NCI-H146 (cell line): ENCODE measurements around the gene CILP.
"Not testable (repeated sequence)": the region's sequence is repeated elsewhere in the genome, so short reads cannot be mapped to it uniquely, and the experiment has no call there.

Source experiments
- DNase-seq: peaks from one replicate; lab custom pipeline; 2025; lab: John Stamatoyannopoulos, UW

The CILP gene, protein sequence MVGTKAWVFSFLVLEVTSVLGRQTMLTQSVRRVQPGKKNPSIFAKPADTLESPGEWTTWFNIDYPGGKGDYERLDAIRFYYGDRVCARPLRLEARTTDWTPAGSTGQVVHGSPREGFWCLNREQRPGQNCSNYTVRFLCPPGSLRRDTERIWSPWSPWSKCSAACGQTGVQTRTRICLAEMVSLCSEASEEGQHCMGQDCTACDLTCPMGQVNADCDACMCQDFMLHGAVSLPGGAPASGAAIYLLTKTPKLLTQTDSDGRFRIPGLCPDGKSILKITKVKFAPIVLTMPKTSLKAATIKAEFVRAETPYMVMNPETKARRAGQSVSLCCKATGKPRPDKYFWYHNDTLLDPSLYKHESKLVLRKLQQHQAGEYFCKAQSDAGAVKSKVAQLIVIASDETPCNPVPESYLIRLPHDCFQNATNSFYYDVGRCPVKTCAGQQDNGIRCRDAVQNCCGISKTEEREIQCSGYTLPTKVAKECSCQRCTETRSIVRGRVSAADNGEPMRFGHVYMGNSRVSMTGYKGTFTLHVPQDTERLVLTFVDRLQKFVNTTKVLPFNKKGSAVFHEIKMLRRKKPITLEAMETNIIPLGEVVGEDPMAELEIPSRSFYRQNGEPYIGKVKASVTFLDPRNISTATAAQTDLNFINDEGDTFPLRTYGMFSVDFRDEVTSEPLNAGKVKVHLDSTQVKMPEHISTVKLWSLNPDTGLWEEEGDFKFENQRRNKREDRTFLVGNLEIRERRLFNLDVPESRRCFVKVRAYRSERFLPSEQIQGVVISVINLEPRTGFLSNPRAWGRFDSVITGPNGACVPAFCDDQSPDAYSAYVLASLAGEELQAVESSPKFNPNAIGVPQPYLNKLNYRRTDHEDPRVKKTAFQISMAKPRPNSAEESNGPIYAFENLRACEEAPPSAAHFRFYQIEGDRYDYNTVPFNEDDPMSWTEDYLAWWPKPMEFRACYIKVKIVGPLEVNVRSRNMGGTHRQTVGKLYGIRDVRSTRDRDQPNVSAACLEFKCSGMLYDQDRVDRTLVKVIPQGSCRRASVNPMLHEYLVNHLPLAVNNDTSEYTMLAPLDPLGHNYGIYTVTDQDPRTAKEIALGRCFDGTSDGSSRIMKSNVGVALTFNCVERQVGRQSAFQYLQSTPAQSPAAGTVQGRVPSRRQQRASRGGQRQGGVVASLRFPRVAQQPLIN

DNA sequence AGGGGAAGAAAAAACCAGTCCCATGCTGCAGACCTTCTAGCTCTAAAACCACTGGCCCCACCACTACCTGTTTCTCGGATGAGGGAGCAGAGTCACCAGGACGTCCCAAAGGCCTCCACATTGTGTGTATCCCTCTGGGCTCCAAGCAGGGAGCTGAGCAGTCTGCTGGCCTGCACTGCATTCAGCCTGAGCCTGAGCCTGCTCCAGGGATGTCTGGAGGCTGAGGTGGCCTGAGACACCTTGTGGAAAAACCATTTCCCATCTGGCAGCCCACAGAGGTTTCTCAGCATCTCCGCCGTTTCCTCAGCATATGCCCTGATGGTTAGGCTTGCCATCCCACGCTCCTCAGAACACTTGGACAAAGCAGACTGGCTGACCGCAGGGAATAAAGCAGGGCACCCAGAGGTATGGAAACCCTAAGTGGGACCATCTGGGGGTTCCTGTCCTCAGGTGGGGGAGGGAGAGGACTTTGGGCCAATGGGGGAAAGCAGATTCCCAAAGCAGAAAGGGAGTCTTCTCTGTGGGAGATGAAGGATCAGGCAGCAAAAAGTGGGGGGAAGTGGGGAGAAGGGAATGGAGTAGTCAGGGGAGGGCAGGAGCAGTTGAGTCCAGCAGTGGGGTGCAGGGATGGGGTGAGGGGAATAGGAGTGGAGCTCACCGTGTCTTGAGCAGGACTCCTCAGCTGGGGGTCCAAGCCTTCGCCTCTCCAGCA is at the start of gene CILP:
CILP (minus strand) TSS at position 704 of the 712 bp plus-strand sequence. CDS start 1,718 bp downstream, outside the sequence.
- DNase-seq: no peak

DNA sequence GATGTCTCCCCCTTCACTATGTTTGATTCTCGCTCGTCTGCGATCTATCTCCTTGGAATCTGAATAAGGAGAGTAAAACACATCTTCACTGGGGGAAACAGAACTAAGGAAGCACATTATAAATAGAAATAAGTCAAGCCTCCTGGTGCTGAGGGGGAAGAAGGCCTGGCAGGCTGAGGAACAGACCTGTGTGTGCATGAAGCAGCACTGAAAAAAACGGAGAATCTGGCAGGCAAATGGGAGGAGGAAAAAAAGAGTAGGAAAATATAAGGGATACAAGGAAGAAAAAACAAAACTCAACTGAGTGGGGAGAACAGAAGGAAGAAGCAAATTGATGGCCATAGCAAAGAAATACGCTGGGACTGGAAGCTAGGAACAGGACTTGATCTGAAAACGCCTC is 49.7 kb upstream of the CILP start:
- DNase-seq: no peak

DNA sequence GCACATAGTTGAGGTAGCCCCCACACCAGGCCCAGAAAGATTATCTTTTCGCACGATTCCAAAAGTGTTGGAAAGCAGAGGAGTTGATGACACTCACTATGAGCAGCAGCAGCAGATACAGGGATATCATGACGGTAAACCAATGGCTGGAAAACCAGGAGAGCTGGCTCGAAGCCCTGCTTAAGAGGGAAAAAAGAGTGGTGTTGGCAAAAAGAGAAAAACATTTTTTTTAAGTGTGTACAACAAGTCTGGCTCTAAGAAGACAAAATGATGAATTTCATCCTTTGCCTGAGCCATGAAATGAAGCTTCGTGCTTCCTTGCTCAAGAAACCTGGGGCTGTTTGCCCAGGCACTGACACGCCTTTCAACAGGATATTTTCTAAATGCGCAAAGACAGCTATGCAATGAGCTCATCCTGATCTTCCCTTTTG is 48.1 kb upstream of the CILP start:
- DNase-seq: no peak

DNA sequence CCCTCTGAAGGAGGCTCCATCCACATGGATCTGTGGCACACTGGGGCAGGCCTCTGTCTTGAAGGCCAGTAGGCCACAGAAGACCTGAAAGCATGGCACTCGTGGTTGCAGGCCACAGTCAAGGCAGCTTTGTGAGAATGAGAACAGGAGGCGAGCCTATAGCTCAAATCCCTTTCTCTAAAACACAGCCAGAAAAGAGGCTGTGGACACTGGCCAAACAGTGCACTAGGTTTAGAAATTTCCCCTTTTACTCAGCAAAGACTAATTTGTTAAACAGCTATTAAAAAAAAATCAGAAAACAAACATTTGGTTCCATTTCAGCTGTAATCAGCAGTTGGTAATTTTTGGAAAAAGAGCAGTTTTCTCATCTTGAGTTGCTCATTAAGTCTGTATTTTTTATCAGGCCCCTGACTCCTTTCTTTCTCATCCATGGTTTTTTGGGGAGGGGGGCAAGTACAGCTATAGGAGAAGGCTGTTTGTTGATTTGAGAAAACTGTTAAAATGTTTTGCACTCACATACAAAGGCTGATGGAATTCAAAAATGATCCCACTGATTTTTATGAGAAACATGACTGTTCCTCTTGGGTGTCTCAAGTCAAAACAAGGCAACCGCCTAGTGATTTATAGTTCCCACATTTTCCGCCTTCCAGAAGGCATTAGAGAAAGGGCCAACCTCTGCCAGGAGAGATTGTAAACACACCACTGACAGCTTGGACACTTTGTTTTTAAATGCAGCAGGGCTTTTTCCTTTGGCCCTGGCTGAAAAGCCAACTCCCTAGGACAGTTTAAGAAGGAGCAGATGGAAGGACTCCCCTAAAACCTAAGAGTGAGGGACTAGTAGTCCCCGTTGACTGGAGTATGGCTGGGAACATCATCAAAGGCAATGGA is 47.3 kb upstream of the CILP start:
- DNase-seq: no peak

DNA sequence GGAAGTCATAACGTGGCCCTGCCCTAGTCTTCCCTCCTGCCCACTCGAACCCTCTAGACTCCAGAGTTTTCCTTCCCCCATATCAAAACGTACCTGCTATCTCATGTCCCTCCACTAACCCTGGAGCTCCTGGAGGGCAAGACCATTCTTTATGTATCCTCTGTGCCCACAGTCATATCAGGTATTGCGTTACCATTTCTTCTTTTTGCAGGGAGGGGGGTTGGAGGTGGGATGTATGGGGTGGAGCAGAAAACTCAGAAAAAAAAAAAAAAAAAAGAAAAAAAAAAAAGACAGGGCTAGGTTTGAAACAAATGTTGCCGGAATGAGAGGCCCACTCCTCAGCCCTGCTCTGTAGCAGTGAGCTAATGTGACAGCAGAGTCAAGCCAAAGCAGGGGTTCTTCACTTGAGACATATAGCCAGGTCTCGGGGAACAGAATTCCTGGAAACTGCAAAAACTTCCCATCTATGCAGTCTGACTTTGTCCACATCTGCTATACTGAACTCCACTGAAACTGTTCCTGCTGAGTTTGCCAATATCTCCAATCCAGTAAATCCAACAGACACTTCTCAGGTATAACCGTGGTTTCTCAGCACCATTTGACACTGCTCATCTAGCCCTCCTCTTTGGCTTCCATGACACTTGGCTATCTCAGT is 44.3 kb upstream of the CILP start:
- DNase-seq: no peak

DNA sequence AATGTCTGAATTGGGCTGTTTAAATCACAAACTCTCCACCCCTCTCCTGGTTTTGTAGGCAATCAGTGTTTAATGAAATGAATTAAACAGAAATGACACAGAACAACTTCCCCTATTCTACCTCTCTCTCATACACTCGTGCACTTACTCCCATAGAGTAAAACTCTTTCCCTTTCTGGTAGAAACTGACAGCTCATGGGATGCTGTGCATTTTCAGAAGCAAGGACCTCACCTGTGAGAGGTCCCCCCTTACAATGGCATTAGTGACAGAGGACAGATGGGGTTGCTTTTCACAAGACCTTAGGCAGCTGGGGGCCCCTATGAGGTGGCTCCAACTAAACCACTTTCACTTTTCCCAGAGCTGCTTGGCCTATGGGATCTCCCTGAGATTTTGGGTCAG is 43.5 kb upstream of the CILP start:
- DNase-seq: no peak

DNA sequence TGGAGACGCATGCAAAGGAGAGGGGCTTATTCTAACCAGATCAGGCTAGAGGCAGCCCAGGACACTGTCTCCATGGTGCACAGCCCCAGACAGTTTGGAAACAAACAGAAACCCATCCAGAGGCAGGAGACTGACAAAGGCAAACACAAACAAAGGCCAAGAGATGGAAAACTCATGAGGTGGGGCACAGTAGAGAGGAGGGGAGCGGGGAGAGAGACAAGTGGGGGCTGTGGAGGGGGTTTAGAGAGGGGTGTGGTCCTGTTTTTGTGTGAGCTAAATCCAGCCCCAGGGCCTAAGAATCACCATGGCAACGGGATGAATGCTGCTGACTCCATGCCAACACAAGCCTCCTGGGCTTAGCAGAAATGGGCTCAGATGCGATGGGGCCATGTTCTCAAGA is 43.1 kb upstream of the CILP start:
- peak; percentile 4 for DNase-seq

DNA sequence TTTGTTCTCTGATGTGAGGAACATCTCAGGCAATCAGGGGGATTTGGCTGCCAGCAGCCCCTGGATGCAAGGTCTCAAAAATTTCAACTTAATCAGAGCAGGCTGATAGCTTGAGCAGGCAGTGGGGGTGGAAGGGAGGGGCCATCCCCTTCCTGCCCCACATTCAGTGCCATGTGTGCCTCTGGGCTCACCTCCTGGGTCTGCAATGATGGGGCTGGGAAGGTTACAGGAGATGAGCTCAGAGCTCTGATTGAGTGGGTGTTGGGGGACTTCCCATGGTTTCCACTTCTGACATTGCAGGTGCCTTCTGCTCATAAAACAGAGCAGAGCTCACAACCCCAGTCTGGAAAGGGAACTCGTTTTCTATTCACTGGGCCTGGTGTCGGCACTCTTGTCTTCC is 38.4 kb upstream of the CILP start:
- no peak for DNase-seq

DNA sequence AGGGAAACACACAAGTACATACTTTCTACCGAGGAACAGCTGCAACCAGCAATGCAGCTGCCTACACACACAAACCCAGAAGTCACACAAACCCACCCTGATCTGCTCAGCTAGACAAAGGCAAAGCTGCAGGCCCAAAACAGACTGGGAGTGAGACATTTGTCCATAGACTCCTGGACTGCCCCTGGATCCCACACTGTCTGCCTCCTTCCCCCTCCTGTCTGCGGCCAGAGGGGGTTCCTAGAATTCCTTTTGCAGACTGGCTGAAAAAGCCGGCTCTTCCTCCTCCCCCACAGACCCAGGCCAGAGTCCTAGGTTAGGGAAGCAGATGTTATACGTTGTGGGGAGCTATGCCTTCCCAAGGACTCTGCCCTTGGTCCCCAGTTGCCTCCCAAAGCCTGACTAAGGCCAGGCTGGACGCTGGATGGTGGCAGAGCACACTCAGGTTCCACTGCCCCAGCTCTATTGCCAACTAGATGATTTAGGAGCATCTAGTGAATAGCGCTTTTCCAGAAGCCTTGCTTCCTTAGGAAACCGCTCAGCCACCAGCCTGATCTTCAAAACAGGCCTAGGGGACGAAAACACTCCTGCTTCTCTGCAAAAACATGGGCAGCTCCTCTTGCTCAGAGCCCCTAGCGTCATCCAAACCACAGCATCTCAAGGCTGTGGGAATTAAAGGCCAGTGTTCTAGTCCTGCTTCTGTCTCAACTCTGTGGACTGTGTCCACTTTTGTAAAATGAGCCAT is 37.4 kb upstream of the CILP start:
- DNase-seq: no peak

DNA sequence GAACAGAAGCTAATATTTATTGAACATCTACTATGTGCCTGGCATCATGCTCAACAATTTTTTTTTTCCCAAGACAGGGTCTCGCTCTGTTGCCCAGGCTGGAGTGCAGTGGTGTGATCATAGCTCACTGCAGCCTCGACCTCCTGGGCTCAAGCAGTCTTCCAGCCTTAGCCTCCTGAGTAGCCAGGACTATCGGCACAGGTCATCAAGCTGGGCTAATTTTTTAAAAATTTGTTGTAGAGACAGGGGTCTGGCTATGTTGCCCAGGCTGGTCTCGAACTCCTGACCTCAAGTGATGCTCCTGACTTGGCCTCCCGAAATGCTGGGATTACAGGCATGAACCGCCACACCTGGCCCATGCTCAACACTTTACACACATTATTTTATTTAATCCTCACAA is 35.7 kb upstream of the CILP start:
- DNase-seq: no peak

DNA sequence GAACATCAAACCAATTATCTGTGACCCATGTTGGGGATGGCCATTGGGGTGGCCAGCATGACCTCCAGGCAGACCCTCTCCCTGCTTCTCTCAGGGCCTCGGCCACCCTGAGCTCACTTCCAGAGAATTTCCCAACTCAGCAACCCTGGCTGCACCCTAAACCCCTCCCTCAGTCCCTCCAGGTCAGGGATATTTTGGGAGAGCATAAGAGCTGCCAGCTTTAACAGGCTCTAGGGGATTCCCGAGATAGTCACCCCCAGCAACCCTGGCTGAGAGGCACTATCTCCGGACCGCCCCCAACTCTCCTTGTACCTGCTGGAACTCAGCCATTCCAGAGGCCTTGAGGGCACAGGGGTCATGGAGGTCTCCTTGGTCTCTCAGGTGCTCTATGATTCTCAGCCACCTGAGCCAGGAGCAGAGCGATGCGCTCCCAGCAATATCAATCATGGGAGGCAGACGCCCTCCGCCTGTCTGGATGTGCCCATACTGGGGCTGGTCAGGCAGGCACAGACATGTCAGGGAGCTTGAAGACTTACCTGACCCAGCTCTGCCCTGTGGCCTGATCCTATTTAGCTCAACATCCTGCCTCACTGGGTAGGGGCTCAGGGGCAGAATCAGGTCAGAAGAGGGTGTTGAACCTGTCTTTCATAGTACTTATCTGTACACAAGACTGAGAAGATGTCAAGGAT is 34.9 kb upstream of the CILP start:
- no peak for DNase-seq

DNA sequence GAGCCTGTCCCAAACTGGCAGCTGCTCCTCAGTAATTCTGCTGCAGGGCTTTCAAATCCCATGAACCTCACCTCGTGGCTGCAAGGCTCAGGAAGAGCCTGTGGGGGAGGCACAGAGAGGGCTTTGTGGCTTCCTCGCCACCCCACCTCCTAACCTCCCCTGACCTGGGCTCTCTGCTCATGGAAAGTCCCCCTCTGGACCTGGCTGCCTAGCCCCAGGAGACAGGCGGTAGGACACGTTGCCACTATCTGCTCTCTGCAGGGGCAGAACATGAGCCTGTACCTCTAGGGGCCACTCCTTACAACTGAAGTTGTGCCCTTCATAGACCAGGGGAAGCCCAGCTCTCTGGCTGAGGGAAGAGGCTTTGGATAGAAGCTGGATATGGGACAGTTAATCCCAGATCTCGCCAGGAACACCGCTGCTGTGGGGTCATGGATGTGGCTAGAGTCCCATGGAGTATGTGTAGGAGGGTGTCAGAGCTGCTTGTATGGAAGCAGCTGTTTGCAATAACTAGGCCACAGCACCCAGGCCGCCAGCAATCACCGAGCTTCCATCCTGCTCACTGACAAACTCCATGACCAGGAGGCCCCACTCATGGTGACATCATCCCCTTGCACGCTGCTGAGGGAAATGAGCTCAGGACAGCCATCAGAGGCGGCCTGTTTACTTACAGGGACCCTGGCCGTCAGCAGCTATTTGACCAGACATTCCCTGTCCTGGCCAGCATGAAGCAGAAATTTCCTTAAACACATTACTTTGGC is 34.0 kb upstream of the CILP start:
- DNase-seq: no peak

DNA sequence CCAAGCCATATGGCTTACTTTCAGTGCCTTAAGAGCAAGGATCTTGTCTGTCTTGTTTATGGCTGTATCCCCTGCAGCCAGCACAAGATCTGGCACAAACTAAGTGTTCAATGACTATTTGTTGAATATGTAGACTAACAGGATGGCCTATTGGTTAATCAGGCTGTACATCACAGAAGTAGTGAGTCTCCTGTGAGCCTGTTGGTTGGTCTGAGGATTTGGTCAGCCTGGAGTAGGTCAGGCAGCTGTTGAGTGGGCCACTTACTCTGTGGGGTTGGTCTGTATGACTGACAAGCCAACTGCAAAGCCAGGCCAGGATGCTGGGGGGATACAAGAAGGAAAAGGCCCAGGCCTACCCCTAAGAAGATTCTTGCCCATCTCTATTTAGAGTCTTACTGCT is 33.4 kb upstream of the CILP start:
- DNase-seq: no peak

DNA sequence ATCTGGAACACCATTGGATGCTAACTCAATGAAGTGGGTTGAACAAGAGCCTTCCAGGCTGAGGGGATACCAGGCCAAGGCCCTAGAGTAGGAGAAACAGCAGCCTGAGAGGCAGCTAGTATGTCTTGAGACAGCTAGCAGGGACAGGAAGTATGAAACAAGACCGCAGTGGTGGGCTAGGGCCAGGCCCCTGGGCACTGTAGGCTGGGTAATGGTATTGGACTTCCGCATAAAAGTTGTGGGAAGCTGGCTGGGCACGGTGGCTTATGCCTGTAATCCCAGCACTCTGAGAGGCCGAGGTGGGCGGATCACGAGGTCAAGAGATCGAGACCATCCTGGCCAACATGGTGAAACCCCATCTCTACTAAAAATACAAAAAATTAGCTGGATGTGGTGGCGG is 25.2 kb upstream of the CILP start:
- not testable (repeated sequence) for DNase-seq

DNA sequence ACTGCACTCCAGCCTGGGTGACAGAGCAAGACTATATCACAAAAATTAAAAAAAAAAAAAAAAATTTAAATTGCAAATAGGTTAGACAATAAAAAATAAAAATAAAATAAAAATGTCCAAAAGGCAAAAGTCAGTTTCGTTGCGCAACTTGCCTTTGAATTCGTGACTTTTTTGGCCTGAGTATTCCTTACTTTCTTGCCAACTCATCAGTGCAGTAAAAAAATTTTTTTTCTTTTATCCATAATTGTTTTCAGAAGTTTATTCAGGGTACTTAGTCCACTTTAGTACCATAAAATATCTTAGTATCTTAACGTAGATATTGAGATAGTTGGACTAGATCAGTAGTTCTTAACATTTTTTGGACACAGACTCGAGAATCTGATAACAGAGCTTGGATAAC is 22.4 kb upstream of the CILP start:
- no peak for DNase-seq

DNA sequence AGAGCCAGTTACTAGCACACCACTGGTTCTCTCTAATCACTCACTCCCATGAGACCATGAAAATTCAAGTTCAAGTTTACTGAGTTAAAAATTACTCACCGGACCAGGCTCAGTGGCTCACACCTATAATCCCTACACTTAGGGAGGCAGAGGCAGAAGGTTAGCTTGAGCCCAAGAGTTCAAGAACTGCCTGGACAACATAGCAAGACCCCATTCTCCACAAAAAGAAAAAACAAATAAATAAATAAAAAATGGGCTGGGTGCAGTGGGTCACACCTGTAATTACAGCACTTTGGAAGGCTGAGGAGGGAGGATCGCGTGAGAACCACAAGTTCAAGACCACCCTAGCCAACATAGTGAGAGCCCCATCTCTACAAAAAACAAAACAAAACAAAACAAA is 21.2 kb upstream of the CILP start:
- no peak for DNase-seq

DNA sequence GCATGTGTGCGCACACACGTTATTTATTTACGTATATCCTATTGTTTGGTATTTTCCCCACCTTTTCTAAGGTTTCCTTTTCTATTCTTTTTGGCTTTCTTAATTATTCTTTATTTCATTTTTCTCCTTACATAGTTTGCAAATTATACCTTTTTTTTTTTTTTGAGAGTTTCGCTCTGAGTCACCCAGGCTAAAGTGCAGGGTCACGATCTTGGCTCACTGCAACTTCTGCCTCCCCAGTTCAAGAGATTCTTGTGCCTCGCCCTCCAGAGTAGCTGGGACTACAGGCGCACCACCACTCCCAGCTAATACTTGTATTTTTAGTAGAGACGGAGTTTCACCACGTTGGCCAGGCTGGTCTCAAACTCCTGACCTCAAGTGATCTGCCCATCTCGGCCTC is 20.0 kb upstream of the CILP start:
- no peak for DNase-seq

DNA sequence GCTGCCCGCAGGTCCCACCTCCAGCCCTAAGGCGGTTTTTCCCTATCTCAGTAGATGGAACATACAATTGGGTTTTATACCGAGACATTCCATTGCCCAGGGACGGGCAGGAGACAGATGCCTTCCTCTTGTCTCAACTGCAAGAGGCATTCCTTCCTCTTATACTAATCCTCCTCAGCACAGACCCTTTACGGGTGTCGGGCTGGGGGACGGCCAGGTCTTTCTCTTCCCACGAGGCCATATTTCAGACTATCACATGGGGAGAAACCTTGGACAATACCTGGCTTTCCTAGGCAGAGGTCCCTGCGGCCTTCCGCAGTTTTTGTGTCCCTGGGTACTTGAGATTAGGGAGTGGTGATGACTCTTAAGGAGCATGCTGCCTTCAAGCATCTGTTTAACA is 15.6 kb upstream of the CILP start:
- DNase-seq: not testable (repeated sequence)
